Midbrain (tissue), 1 donor: ENCODE results near the gene PM20D1.
"Not testable (repeated sequence)": the region's sequence is repeated elsewhere in the genome, so short reads cannot be mapped to it uniquely, and the experiment has no call there.

Source experiments
- DNase-seq: peaks from one replicate; lab custom pipeline; 2025; lab: John Stamatoyannopoulos, UW

Gene PM20D1, protein sequence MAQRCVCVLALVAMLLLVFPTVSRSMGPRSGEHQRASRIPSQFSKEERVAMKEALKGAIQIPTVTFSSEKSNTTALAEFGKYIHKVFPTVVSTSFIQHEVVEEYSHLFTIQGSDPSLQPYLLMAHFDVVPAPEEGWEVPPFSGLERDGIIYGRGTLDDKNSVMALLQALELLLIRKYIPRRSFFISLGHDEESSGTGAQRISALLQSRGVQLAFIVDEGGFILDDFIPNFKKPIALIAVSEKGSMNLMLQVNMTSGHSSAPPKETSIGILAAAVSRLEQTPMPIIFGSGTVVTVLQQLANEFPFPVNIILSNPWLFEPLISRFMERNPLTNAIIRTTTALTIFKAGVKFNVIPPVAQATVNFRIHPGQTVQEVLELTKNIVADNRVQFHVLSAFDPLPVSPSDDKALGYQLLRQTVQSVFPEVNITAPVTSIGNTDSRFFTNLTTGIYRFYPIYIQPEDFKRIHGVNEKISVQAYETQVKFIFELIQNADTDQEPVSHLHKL

GRCh38 chr1:205849619-205850355, at the start of gene PM20D1:
Gene PM20D1 (minus strand): TSS chr1:205850132. CDS start chr1:205850072, 60 bp downstream.
- DNase-seq: peak; percentile 79

DNA sequence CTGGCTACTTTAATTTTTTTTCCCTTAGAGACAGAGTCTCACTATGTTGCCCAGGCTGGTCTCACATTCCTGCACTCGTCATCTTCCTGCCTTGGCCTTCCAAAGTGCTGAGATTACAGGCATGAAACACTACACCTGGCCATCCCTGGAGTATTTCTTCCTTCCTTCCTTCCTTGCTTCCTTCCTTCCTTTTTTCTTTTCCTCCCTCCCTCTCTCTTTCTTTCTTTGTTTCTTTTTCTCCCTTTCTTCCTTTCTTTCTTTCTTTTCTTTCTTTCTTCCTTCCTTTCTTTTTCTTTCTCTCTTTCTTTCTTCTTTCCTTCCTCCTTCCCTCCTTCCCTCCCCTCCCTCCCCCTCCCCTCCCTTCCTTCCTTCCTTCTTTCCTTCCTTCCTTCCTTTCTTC, 46.4 kb upstream of the PM20D1 start:
- no peak for DNase-seq

DNA sequence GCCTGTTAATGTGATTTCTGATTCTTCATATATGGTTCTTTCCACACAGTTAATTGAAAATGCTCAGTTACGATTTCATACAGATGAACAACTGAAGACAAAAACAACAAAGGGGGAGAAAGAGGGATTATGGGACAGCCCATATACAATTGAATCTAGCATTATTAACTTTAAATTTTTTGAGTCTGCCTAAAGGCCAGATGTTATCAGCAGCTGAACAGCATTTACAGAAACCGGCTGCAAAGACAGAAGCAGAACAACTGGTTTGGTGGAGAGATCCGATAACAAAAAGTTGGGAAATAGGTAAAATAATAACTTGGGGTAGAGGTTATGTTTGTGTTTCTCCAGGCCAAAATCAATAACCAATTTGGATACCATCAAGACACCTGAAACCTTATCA, 44.2 kb upstream of the PM20D1 start:
- DNase-seq: not testable (repeated sequence)

DNA sequence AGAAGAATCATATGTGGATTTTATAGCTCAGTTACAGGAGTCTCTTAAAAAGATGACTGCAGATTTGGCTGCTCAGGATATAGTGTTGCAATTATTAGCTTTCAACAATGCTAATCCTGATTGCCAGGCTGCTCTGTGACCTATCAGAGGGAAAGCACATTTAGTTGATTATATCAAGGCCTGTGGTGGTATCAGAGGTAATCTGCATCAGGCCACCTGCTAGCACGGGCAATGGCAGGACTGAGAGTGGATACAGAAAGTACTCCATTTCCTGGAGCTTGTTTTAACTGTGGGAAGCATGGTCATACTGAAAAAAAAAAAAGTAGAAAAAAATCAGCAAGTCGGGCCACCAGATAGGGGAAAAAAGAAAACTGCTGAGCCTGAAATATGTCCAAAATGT, 42.2 kb upstream of the PM20D1 start:
- not testable (repeated sequence) for DNase-seq

GRCh38 chr1:205891481-205891880, 41.5 kb upstream of the PM20D1 start:
- DNase-seq: not testable (repeated sequence)

DNA sequence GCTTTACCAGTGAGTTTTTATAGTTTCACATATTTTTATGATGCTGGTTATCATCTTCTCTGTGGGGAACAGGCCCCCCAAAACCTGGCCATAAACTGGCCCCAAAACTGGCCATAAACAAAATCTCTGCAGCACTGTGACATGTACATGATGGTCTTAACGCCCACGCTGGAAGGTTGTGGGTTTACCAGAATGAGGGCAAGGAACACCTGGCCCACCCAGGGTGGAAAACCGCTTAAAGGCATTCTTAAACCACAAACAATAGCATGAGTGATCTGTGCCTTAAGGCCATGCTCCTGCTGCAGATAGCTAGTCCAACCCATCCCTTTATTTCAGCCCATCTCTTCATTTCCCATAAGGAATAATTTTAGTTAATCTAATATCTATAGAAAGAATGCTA, 40.7 kb upstream of the PM20D1 start:
- not testable (repeated sequence) for DNase-seq

DNA sequence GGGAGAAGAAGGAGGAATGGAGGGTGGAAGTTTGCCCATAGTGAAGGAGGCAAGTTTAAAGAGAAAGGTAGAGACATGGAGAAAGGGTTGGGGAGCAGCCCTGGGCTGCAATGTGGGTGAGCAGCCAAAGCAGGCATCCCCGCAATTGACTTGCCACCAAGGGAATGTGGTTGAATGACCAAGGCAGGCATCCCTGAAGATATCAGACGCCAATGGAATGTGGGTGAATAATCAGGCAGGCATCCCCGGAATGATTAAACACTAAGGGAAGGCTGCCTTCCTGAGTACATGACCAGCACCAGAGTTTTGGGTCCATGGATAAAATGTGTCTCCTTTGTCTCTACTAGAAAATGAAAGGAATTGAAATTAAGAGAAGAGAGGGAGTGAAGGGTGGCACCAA, 39.8 kb upstream of the PM20D1 start:
- not testable (repeated sequence) for DNase-seq

DNA sequence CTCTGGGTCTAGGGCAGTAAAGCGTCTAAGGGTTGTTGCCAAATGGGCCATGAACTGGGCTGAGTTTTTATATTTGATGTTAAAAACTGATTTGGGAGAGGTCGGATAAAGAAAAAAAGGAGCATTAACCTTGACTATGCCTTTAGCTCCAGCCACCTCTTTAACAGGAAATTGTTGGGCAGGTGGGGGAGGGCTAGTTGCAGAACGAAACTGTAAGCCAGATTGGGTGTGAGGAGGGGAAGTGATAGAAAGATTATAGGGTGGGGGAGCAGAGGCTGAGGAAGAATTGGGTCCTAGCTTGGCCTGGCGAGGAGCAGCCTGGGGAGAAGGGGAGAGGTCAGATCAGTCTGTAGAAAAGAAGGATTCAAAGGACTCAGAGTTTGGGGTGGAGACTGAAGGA, 39.1 kb upstream of the PM20D1 start:
- not testable (repeated sequence) for DNase-seq

- no peak for DNase-seq
These were observed 33.9 kb upstream of the PM20D1 start for GRCh38 chr1:205883792-205884191.

- no peak for DNase-seq
These were observed 31.0 kb upstream of the PM20D1 start for GRCh38 chr1:205880923-205881322.

DNA sequence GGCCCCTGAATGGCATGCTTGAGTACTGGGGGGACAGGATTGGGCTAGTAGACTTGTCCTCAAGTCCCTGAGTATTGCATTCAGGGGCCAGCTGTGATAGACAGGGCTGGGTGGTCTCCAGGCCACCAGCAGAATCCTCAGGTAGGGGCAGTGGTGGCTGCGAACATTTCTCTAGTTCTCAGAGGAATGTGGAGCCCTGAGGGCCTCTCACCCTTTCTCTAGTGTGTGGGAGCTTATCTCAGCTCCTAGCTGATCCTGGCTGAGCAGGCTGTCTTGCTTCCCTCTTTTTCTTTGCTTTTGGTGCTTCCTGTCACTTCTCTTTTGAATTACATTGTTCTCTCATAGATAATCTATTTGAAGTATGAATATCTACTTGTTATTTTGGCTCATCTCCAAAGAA, 30.0 kb upstream of the PM20D1 start:
- DNase-seq: no peak

GRCh38 chr1:205878026-205878425, 28.1 kb upstream of the PM20D1 start:
- no peak for DNase-seq

- not testable (repeated sequence) for DNase-seq
These were observed 23.2 kb upstream of the PM20D1 start for GRCh38 chr1:205873148-205873547.

DNA sequence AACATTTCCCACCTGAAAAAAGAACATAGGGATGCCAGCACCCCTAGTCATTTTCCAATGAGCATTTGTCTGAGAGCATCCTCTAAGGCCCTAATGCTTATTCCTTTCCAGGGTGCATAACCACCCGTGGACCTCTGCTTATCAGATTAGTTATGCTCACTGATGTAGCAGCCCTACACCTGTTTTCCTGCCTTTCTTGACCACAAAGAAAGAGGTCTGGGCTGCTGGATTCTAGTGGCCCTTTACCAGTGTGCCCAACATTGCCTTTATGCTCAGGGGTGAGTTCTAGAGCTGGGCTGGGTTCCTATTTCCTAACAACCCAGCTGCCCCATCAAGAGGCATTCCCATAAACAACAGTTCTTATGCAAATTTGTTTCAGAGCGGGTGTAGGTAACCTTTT, 20.3 kb upstream of the PM20D1 start:
- DNase-seq: no peak

DNA sequence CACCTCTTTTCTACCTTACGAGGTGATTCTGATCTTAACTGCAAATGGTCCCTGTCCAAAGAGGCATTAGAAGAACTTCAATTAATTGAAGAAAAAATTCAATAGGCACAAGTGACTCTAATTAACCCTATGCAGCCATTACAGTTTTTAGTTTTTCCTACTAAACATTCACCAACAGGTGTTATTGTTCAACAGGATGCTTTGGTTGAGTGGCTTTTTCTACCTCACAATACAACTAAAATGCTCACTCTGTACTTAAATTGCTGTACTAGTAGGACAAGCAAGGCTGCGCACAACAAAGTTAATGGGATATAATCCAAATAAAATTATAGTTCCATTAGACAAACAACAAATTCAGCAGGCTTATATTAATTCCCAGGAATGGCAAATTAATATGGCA, 11.6 kb upstream of the PM20D1 start:
- DNase-seq: no peak

DNA sequence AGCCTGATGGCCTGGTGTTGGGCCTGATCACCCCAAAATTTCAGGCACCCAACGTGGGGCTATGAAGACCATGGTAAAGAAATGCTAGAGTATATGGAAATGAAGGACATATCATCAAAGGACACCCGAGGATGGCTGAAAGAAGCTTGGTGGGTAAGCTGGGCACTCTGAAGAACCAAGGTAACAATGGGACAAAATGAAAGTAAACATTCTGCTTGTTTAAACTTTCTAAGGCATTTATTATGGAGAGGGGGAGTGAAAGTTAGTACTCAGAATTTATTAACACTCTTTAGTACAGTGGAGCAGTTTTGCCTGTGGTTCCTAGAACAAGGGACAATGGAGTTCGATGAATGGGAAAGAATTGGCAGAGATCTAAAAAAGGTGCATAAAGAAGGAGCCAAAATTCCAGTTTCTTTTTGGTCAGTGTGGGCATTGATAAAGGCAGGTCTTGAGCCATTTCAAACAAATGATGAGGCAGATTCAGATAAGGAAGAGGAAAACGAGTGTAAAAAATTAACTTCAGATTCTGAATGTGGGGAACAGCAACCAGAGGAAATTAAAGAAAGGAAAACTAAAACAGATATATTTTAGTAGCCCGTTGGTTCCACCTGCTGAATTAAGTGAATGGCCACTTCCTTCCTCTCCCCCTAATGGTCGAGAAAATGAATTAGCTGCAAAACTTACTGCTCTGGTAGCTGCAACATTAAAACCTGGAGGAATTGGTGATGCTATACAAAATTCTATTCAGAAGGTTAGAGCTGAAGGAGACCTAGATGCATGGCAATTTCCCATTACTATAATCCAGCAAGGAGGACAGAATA, 8.4 kb upstream of the PM20D1 start:
- no peak for DNase-seq

GRCh38 chr1:205857501-205857900, 7.6 kb upstream of the PM20D1 start:
- not testable (repeated sequence) for DNase-seq

- DNase-seq: no peak
These were observed 6.5 kb upstream of the PM20D1 start for GRCh38 chr1:205856433-205856832.

GRCh38 chr1:205852969-205853368, 3.0 kb upstream of the PM20D1 start:
- DNase-seq: no peak

DNA sequence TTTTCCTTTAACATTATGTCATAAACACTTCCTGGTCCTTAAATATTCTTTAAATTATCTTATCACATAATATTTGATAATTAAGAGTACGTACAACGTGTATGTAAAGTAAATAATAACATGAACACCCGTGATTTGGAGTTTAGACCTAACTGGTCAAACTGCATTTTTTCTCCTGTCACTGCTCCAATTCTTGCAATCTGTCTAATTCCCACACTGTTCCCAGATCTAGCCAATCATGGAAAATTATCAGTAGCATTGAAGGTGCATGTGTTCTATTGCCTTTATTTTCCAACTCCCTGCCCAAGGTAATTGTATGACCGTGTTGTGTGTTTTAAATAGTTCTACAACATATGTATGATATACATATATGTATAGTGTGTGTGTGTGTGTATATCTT, 2.1 kb upstream of the PM20D1 start:
- DNase-seq: no peak

DNA sequence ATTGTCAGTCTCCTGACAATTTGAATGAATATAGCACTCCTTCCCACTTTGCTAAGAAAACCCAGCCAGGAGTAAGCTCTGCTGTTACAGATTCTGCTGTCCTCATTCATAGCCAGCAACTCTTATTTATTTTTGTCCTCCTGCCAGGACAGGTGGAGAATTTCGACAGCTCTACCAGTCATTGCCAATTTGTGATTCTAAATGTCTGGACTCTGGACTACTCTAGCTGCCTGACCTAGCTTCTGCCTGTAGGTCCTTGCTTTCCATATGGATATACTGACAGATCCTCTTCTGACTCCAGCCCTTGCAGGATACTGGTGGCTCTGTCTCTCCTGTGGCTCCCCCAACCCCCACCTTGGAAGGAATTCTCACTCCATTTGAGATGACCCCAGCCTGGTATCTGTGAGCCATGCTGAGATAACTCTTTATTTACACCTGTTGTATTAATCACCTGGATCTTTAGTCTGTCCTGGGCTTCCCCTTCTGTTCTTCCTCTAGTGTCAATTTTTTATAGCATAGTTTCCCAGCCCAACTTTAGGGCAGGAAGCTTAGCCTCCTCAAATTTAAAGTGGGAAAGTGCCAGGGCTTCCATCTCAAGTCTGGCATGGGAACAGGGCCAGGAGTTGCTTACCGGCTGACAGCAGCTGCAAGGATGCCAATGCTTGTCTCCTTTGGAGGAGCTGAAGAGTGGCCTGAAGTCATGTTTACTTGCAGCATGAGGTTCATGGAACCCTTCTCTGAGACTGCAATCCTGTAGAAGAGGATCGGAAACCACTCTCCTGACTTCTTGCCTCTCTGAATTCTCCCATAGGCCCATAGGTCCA, 6.7 kb downstream of the PM20D1 start:
- no peak for DNase-seq
